ENCODE measurements around the gene PLA2G4C.
A peak's percentile ranks its signal among the peaks of the same experiment; 100 is the strongest.

Gene PLA2G4C

GRCh38 chr19:48060381-48060780 lies 50.2 kb downstream of the PLA2G4C start:
- no peak for DNase-seq (ENCODE audit: low read depth, low spot score)

- DNase-seq (ENCODE audit: low read depth, low spot score) = no peak
Measured at GRCh38 chr19:48059331-48059730, 51.3 kb downstream of the PLA2G4C start.

GRCh38 chr19:48053856-48054255 lies 56.8 kb downstream of the PLA2G4C start:
- DNase-seq (ENCODE audit: low read depth, low spot score) = no peak

- DNase-seq (ENCODE audit: low read depth, low spot score) = no peak
Measured at GRCh38 chr19:48053076-48053475, 57.5 kb downstream of the PLA2G4C start.

DNA sequence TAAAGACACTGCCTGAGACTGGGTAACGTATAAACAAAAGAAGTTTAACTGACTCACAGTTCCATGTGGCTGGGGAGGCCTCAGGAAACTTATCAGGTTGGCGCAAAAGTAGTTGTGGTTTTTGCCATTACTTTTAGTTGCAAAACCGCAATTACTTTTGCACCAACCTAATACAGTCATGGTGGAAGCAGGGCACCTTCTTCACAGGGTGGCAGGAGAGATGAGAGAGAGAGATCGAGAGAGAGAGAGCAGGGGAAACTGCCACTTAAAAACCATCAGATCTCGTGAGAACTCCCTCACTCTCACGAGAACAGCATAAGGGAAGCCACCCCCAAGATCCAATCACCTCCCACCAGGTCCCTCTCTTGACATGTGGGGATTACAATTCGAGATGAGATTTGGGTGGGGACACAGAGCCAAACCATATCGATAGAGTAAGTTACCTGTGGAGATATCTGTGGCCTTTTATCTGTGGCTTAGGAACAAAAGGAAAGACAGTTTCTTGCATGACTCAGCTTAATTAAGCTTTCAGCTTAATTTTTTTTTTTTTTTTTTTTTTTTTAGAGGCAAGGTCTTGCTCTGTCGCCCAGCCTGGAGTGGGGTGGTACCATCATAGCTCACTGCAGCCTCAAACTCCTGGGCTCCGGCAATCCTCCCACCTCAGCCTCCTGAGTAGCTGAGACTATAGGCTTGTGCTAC lies 59.1 kb downstream of the PLA2G4C start:
- DNase-seq (ENCODE audit: low read depth, low spot score) = no peak

GRCh38 chr19:48044561-48044960 lies 66.1 kb downstream of the PLA2G4C start:
- no peak for DNase-seq (ENCODE audit: low read depth, low spot score)

DNA sequence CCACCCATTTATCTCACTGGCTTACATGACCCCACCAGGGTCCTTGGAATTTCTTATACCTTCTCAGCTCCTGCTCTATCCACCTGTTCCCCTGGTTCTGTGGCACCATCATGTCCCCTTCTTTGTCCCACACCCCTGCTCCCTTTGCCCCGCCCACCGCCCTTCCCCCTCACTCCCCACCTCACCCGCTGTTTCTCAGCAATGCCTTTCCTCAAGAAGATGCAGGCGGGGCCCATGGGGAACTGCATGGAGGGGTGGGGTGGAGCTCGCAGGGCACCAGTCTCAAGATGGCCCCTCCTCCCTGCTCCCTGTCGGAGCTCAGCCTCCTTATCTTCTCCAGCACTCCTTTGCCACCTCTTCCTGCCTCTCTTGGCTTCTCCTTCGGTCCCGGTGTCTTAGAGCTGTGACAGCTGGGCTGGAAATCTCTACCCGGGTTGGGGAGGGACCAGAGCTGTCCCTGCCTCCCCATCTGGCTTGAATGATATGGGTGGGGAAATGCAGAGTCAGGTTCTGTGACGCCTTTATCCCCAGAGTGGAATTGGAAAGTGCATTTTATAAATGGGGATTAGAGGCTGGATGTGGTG lies 66.8 kb downstream of the PLA2G4C start, which contains the start of gene CABP5:
CABP5 (minus strand) TSS at position 405 of the 584 bp plus-strand sequence; CDS start at position 248, 157 bp downstream.
- DNase-seq (ENCODE audit: low read depth, low spot score) = no peak

- DNase-seq (ENCODE audit: low read depth, low spot score) = no peak
Measured at GRCh38 chr19:48041877-48042580, 68.6 kb downstream of the PLA2G4C start.

DNA sequence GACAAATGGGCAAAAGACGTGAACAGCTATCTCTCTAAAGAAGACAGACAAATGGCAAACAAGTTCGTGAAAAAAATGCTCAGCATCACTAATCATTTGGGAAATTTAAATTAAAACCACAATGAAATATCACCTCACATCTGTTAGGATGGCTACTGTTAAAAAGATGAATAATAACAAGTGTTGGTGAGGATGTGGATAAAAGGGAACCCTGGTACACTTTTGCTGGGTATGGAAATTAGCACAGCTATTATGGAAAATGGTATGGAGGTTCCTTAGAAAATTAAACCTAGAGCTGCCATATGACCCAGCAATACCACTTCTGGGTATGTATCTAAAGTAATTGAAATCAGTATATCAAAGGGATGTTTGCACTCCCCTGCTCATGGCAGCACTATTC lies 73.9 kb downstream of the PLA2G4C start:
- DNase-seq (ENCODE audit: low read depth, low spot score) = no peak

DNA sequence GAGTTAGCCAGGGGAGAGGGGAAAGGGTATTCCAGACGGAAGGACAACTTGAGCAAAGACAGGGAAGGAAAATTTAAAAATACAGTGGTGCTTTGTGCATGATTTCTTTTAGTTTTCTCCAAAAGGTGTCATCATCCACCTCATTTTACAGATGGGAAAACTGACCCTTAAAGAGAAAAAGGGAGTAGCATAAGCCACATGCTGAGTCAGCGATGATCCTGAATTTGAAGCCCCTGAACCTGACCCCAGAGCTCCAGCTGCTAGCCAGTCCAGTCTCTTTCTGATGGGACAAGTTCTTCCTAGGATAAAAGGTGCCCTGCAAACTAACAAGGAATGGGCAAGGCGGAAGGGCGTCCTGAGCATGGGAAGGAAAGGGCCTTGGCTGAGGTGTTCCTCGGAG lies 77.0 kb downstream of the PLA2G4C start:
- DNase-seq (ENCODE audit: low read depth, low spot score) = no peak

GRCh38 chr19:48030073-48030472 lies 80.5 kb downstream of the PLA2G4C start:
- DNase-seq (ENCODE audit: low read depth, low spot score) = no peak

DNA sequence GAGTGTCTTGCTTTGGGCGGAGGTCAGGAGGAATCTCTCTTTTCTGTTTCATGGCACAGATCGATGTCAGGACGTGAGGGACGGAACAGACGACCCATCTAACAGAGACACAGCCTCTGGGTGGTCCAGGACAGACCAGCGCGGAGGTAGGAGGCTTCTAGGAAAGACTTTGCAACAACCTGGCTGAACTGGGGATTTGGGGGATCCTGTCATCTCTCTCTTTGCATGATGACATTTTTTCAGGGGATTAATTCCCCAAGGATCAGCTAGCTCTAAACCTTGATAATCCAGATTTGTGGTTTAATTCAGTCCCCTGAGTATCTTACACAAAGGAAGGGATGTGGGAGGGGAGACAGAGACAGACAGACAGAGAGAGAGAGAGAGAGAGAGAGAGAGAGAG lies 81.2 kb downstream of the PLA2G4C start:
- DNase-seq (ENCODE audit: low read depth, low spot score) = no peak

- DNase-seq (ENCODE audit: low read depth, low spot score) = no peak
Measured at GRCh38 chr19:48025480-48025879, 85.1 kb downstream of the PLA2G4C start.

DNA sequence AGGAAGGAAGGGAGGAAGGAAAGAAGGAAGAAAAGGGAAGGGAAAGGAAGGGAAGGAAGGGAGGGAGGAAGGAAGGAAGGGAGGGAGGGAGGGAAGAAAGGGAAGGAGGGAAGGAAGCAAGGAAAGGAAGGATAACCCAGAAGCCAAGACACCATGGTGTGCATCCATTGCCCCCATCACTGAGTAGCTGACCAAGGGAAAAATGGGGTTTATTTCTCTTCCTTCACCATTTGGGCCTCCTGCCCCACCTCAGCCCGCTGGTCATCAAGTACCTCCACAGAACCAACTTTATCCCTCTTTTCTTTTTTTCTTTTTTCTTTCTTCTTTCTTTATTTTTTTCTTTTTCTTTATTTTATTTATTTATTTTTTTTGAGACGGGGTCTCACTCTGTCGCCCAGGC lies 87.1 kb downstream of the PLA2G4C start:
- no peak for DNase-seq (ENCODE audit: low read depth, low spot score)

- no peak for DNase-seq (ENCODE audit: low read depth, low spot score)
Measured at GRCh38 chr19:48023011-48023410, 87.6 kb downstream of the PLA2G4C start.

DNA sequence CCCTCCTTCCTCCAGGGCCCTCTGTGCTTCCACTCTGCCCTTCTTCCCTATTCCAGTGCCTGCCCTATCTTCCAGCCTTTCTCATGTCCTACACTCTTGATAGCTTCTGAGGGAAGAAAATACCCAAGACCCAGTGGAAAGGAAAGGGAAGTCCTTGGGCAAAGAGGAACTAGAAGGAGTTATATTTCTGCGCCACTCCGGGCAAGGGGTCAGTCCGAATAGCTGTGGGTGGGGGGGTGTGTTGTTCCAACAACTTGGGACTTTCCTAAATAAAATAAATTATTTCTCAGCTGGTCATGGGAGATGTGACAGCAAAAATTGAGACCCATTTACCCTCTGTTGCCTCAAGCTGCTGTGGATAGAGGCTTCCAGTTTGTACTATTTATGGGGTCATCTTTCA lies 89.9 kb downstream of the PLA2G4C start:
- DNase-seq (ENCODE audit: low read depth, low spot score) = no peak

DNA sequence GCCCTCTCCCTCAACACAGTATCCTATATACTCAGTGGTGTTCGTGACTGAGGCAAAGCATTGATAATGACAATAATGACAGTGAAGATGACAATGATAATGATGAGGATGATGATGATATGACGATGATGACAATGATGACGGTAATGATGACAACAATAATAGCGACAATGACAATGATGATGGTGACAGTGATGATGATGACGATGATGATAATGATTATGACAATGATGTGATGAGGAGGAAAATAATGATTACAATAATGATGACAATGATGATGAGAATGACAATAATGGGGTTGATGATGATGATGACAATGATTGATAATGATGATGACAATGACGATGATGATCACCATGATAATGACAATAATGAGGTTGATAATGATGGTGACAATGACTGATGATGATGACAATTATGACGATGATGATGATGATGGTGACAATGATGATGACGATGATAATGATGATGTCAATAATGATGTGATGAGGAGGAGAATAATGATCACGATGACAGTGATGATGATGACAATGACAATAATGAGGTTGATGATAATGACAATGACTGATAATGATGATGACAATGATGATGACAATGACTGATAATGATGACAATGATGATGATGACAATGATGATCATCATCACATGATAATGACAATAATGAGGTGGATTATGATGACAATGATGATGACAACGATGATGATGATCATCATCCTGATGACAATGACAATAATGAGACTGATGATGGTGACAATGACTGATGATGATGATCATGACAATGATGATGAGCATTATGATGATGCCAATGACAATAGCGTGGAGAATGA lies 99.5 kb downstream of the PLA2G4C start:
- DNase-seq (ENCODE audit: low read depth, low spot score) = no peak

GRCh38 chr19:48006762-48007161 lies 103.9 kb downstream of the PLA2G4C start:
- peak; percentile 5 for DNase-seq (ENCODE audit: low read depth, low spot score)

GRCh38 chr19:48004236-48004635 lies 106.4 kb downstream of the PLA2G4C start:
- DNase-seq (ENCODE audit: low read depth, low spot score) = no peak

GRCh38 chr19:48000846-48001245 lies 109.8 kb downstream of the PLA2G4C start:
- DNase-seq (ENCODE audit: low read depth, low spot score) = no peak

- no peak for DNase-seq (ENCODE audit: low read depth, low spot score)
Measured at GRCh38 chr19:47998800-47999199, 111.8 kb downstream of the PLA2G4C start.
